HepG2 (cell line): ENCODE measurements around the gene TXLNA.

Experiments used
- CHD4 ChIP-seq: fragments of 200-600 bp; sonication (generic); IDR thresholded peaks from 2 replicates; pipeline ENCODE4 v1.7.0; 2017; ENCODE audit warnings: mild to moderate bottlenecking, low read length, borderline replicate concordance
- GABPA ChIP-seq, 2 experiments: IDR thresholded peaks; 2 replicates each; pipeline ENCODE4 v1.6.1; 2011 to 2016; ENCODE audit warnings: low read depth in 2 of 2, low read length in 1 of 2, missing biosample characterization in 1 of 2, missing genetic modification characterization in 1 of 2
- JUNB ChIP-seq: sonication (generic); formaldehyde crosslinking; IDR thresholded peaks from 2 replicates; pipeline ENCODE4 v1.8.0; 2022; ENCODE audit warnings: missing genetic modification reagents, mild to moderate bottlenecking, borderline replicate concordance
- NR3C1 ChIP-seq: sonication (generic); formaldehyde crosslinking; IDR thresholded peaks from 2 replicates; pipeline ENCODE4 v1.4.0; 2020; ENCODE audit warnings: missing genetic modification reagents
- RFXANK ChIP-seq: IDR thresholded peaks from 2 replicates; pipeline ENCODE4 v1.6.1; 2016
- TERF1 ChIP-seq: sonication (generic); formaldehyde crosslinking; IDR thresholded peaks from 2 replicates; pipeline ENCODE4 v1.8.0; 2022; ENCODE audit warnings: mild to moderate bottlenecking, missing genetic modification reagents, moderate library complexity
- YY1 ChIP-seq: IDR thresholded peaks from 2 replicates; pipeline ENCODE4 v1.6.1; 2011; ENCODE audit warnings: low read length, low read depth, moderate library complexity, mild to moderate bottlenecking; ENCODE audit not compliant: insufficient read depth, insufficient replicate concordance
- ZZZ3 ChIP-seq: sonication (generic); formaldehyde crosslinking; IDR thresholded peaks from 2 replicates; pipeline ENCODE4 v1.4.0; 2020; ENCODE audit warnings: missing genetic modification reagents, mild to moderate bottlenecking, borderline replicate concordance

GRCh38 chr1:32144033-32144432 is 35.4 kb upstream of the TXLNA start:
- TF ChIP-seq RFXANK (CRISPR knock-in tag) (no peak), GABPA (IDR thresholded peaks at IDR 0.05; ENCODE audit: low read depth, low read length) (no peak), GABPA (CRISPR knock-in tag; IDR thresholded peaks at IDR 0.05; ENCODE audit: low read depth) (no peak), NR3C1 (CRISPR knock-in tag) (no peak), CHD4 (no peak), TERF1 (CRISPR knock-in tag) (no peak), JUNB (CRISPR knock-in tag) (no peak), YY1 (no peak), ZZZ3 (no peak)
